Measurements from ENCODE around the gene SDK2.

SDK2 gene

GRCh38 chr17:73352261-73352660 lies 292.0 kb downstream of the SDK2 start:
- in situ Hi-C loops (cut with HindIII; ENCODE audit: low pct_unique_long_range_greater_than_20kb, low sequenced_read_pairs) = no loop called here
- no peak for DNase-seq (ENCODE audit: low read depth in 1 of 2, low spot score in 1 of 2)
- TF ChIP-seq JUND (IDR thresholded peaks at IDR 0.05; ENCODE audit: low read depth) = no peak

DNA sequence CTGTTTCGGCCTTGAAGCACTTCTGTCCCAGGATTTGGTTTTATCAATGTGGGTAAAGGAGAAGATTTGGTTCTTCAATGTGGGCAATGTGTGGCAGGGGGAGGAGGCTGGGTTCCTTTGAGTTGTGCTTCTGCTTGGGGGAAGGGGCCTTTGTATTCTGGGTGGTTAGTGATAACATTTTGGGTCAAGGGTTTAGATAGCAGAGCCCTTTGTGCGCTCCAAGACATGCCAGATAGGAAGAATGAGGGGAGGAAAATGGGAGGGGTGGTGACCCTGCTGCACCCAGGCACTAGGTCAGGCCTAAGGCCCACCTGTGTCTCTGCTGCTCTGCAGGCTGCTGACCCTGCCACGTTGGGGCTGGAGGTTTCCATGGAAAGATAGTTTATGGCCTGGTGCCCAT lies 292.5 kb downstream of the SDK2 start:
- no peak for TF ChIP-seq JUND (IDR thresholded peaks at IDR 0.05; ENCODE audit: low read depth)
- no peak for DNase-seq (ENCODE audit: low read depth in 1 of 2, low spot score in 1 of 2)
- in situ Hi-C loops (cut with HindIII; ENCODE audit: low pct_unique_long_range_greater_than_20kb, low sequenced_read_pairs) = no loop called here

GRCh38 chr17:73350864-73351263 lies 293.4 kb downstream of the SDK2 start:
- no peak for TF ChIP-seq JUND (IDR thresholded peaks at IDR 0.05; ENCODE audit: low read depth)
- in situ Hi-C loops (cut with HindIII; ENCODE audit: low pct_unique_long_range_greater_than_20kb, low sequenced_read_pairs) = no loop called here
- DNase-seq (ENCODE audit: low read depth in 1 of 2, low spot score in 1 of 2) = no peak

GRCh38 chr17:73349647-73350046 lies 294.6 kb downstream of the SDK2 start:
- in situ Hi-C loops (cut with HindIII; ENCODE audit: low pct_unique_long_range_greater_than_20kb, low sequenced_read_pairs) = no loop called here
- no peak for TF ChIP-seq JUND (IDR thresholded peaks at IDR 0.05; ENCODE audit: low read depth)
- no peak for DNase-seq (ENCODE audit: low read depth in 1 of 2, low spot score in 1 of 2)

- in situ Hi-C loops (cut with HindIII; ENCODE audit: low pct_unique_long_range_greater_than_20kb, low sequenced_read_pairs) = no loop called here
- DNase-seq (ENCODE audit: low read depth in 1 of 2, low spot score in 1 of 2) = no peak
- TF ChIP-seq JUND (IDR thresholded peaks at IDR 0.05; ENCODE audit: low read depth) = no peak
Observed at GRCh38 chr17:73349138-73349537, 295.1 kb downstream of the SDK2 start.

DNA sequence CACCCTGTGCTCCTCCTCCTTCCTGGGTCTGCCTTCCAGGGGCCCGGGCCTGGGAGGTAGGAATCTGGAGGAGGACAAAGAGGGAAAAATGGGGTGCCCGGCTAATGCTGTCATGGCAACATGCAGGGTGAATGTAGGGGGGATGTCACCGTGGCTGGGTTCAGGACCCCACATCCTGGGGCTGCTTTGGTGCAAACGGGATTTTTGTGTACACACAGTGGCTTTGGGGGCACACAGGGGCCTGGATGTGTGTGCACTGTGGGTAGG lies 295.5 kb downstream of the SDK2 start:
- DNase-seq (ENCODE audit: low read depth in 1 of 2, low spot score in 1 of 2) = no peak
- no peak for TF ChIP-seq JUND (IDR thresholded peaks at IDR 0.05; ENCODE audit: low read depth)
- in situ Hi-C loops (cut with HindIII; ENCODE audit: low pct_unique_long_range_greater_than_20kb, low sequenced_read_pairs) = no loop called here

- DNase-seq (ENCODE audit: low read depth in 1 of 2, low spot score in 1 of 2) = no peak
- in situ Hi-C loops (cut with HindIII; ENCODE audit: low pct_unique_long_range_greater_than_20kb, low sequenced_read_pairs) = no loop called here
- no peak for TF ChIP-seq JUND (IDR thresholded peaks at IDR 0.05; ENCODE audit: low read depth)
Observed at GRCh38 chr17:73348018-73348828, 296.0 kb downstream of the SDK2 start.

DNA sequence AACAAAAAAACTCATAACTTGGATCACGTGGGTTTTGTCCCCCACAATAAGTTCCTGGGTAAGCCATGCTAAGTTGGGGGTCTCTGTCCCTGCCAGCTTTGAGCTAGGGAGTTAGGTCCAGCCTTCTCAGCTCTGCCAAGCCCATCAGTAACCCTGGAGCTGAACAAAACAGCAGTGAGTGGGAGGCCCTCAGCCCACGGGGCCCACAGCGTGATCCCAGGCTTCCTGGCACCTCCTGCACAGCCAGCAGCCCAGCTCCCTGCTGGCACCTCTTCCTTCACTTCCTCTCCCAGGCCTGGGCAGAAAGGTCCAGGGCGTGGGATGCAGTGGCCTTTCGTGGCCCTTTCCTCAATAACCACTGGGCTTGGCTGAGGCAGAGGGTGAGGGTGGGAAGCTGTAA lies 296.9 kb downstream of the SDK2 start:
- no peak for TF ChIP-seq JUND (IDR thresholded peaks at IDR 0.05; ENCODE audit: low read depth)
- DNase-seq (ENCODE audit: low read depth in 1 of 2, low spot score in 1 of 2) = no peak
- in situ Hi-C loops (cut with HindIII; ENCODE audit: low pct_unique_long_range_greater_than_20kb, low sequenced_read_pairs) = no loop called here

DNA sequence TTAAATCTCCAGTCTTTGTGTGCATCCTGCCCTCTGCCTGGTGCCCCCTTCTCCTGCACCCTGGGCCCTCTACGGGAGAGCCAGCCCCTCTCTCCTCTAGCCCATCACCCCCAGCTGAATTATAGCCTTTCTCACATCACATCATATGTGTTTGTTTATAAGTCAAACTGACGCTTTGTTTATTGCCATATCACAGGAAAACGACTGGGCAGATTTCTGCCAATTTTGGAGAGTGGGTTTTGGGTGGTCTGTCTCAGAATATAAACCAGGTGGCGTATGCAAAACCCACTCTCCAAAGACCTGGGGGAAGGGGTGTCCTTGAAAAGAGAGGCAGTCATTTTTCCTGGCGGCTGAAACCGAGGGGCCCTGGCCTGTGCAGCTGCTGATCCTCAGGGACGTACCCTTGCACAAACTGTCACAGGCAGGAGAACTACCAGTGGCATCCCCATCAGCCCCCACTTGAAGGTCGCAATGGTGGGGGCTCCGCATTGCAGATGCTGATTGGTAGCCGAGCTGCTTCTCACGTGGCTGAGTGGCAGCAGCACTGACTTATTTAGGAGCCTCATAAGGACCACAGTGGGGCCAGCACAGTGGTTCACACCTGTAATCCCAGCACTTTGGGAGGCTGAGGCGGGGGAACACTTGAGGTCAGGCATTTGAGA lies 297.6 kb downstream of the SDK2 start:
- TF ChIP-seq JUND (IDR thresholded peaks at IDR 0.05; ENCODE audit: low read depth) = no peak
- DNase-seq (ENCODE audit: low read depth in 1 of 2, low spot score in 1 of 2) = no peak
- in situ Hi-C loops (cut with HindIII; ENCODE audit: low pct_unique_long_range_greater_than_20kb, low sequenced_read_pairs) = no loop called here

GRCh38 chr17:73343739-73344454 lies 300.3 kb downstream of the SDK2 start:
- in situ Hi-C loops (cut with HindIII; ENCODE audit: low pct_unique_long_range_greater_than_20kb, low sequenced_read_pairs) = no loop called here
- DNase-seq (ENCODE audit: low read depth in 1 of 2, low spot score in 1 of 2) = no peak
- no peak for TF ChIP-seq JUND (IDR thresholded peaks at IDR 0.05; ENCODE audit: low read depth)

DNA sequence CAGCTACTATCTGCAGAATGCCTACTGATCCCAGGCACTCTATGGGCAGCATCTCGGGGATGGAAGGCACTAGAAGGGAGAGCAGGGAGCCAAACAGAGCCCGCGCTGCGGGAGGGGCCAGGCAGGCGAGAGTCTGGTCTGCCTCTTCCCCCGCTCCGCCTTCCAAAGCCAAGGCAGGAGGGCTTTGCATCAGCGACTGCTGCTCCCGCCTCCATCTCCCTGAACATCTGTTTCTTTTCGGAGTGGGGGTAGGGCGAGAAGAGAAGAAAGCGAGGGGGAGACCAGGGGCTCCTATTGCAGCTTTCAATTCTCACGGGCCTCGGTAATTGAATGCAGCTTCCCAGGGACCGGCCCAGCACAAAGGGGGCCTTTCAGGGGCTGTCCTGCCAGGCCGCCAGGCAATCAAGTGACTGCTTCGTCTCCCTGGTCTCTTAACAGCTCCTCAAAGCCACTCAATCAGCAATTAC lies 301.0 kb downstream of the SDK2 start:
- TF ChIP-seq JUND (IDR thresholded peaks at IDR 0.05; ENCODE audit: low read depth) = no peak
- DNase-seq (ENCODE audit: low read depth in 1 of 2, low spot score in 1 of 2) = no peak
- in situ Hi-C loops (cut with HindIII; ENCODE audit: low pct_unique_long_range_greater_than_20kb, low sequenced_read_pairs) = no loop called here

DNA sequence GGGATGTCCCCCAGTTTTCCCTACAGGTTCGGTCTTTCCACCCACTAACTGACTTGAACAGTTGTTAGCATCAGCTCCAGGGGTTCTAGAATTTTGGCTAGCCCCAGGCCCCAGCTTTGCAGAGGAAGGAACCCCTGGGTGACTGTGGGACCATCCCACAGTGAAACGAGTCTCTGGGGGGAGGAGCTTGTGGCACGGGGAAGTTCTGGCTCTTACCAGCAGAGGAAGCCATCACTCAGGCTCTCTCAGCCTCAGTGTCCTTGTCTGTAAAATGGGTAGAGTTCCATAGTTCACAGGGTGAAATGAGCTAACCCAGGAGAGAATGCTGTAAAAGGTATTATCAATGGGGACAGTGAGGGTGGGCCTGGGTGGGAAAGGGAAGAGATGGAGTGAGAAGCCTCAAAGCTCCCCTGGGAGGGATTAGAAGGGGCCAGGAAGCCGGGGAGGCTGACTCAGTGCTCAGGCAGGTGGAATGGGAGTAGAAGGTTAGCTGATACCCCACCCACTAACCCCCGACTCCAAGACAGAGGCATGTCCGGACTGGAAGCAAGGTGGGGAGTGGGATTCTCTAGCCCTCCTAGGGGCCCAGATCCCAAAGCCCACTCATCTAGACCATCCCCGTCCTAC lies 301.6 kb downstream of the SDK2 start:
- in situ Hi-C loops (cut with HindIII; ENCODE audit: low pct_unique_long_range_greater_than_20kb, low sequenced_read_pairs) = no loop called here
- TF ChIP-seq JUND (IDR thresholded peaks at IDR 0.05; ENCODE audit: low read depth) = no peak
- DNase-seq (ENCODE audit: low read depth in 1 of 2, low spot score in 1 of 2) = no peak
